Measurements from ENCODE around the gene GRHL3.

GRCh38 chr1:24292103-24292502, 27.1 kb upstream of the GRHL3 start:
- no peak for TF ChIP-seq CTCF (IDR thresholded peaks at IDR 0.05; ENCODE audit: poor library complexity)
- TF ChIP-seq EZH2 (IDR thresholded peaks at IDR 0.05; ENCODE audit: borderline replicate concordance) = no peak
- TF ChIP-seq EZH2phosphoT487 (IDR thresholded peaks at IDR 0.05; ENCODE audit: low read depth, severe bottlenecking, unreplicated experiment) = no peak

Measured in hepatocyte (in vitro differentiated cells).